AG09309 (cell line): ENCODE results near the gene PITPNC1.
"Not testable (repeated sequence)": the region's sequence is repeated elsewhere in the genome, so short reads cannot be mapped to it uniquely, and the experiment has no call there.

Source experiments
- DNase-seq: peaks from one replicate; pipeline ENCODE4 v3.0.0-alpha.2; 2010; ENCODE audit warnings: low read depth
- H3K4me3 ChIP-seq: 2 replicates; pipeline ENCODE4 v1.5.1; 2011; ENCODE audit warnings: mild to moderate bottlenecking, low read depth, low read length, moderate library complexity; ENCODE audit not compliant: control insufficient read depth
- CTCF ChIP-seq: IDR thresholded peaks from 2 replicates; pipeline ENCODE4 v1.5.1; 2011; ENCODE audit warnings: mild to moderate bottlenecking, low read depth, low read length, inconsistent platforms; ENCODE audit not compliant: insufficient read depth, control insufficient read depth; ENCODE audit errors: missing control alignments

PITPNC1 gene

DNA sequence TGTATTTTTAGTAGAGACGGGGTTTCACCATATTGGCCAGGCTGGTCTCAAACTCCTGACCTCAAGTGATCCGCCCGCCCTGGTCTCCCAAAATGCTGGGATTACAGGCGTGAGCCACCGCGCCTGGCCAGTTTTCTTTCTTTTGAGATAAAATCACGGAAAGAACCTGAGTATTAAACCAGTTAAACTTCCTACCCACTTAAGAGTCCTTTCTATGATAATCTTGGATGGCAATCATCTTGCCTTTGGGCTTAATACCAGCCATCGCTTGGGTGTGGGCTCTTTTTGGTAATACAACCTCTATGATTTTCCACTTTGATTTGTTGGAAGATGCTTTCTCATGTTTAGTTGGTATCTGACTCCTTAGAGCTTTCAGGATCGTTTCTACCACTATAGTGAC lies 24.0 kb downstream of the PITPNC1 start:
- no peak for DNase-seq
- TF ChIP-seq CTCF = no peak
- no peak overlapping the region for H3K4me3 ChIP-seq

DNA sequence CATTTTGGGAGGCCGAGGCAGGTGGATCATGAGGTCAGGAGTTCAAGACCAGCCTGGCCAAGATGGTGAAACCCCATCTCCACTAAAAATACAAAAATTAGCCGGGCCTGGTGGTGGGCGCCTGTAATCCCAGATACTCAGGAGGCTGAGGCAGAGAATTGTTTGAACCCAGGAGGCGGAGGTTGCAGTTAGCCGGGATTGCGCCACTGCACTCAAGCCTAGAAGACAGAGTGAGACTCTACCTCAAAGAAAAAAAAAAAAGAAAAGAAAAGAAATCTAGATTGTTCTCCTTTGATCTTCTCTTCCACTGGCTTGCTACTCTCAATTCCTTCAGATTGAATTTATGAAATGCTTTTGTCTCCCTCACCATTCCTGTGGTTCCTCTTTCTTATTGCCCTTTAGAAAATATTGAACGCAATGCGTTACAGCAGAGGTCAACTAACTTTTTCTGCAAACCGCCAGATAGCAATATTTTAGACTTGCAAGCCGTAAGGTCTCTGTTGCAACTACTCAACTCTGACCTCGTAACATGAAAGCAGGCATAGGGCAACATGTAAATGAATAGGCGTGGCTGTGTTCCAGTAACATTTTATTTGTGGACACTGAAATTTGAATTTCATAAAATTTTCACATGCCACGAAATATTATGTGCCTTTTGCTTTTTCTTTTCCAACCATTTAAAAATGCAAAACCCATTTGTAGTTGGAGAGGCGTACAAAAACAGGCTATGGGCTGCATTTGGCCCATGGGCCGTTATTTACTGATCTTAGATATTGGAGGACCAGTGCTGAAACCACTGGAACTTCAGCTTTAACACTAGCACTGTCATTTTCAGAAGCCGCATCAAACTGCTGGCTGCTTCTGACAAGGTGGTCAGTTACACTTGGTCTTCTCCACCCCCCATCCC lies 24.8 kb downstream of the PITPNC1 start:
- no peak overlapping the region for H3K4me3 ChIP-seq
- no peak for TF ChIP-seq CTCF

DNA sequence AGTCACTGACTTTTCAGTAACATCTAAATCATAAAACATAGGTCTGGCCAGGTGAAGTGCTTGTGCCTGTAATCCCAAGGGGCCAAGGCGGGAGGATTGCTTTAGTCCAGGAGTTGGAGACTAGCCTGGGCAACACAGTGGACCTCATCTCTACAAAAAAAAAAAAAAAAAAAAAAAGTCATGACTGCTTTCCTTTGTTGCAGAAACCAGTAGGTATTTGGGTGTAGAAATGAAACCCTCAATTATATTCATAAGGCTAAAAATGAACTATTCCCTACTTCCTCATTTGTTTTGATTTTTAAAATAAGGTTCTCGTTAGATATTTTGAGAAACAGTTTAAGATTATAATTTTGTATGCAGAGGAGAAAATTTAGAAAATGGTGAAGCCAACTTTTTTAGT lies 26.0 kb downstream of the PITPNC1 start:
- H3K4me3 ChIP-seq = no peak overlapping the region
- TF ChIP-seq CTCF = no peak
- no peak for DNase-seq

More for the DNA sequence above, 24.8 kb downstream of the PITPNC1 start:
- DNase-seq = no peak

DNA sequence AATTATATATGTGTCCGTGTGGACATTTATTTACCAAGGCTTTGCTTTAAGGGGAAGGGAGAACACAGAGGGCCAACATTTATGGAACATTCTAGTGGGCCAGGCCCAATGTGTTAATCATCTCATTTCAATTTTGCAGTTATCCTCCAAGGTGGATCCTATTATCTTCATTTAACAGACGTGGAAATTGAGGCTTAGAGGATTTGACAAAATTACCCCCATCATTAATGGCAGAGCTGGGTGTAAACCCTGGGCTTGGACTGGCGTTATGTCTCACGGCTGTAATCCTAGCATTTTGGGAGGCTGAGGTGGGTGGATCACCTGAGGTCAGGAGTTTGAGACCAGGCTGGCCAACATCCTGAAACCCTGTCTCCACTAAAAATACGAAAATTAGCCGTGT lies 26.4 kb downstream of the PITPNC1 start:
- DNase-seq = no peak
- no peak for TF ChIP-seq CTCF

GRCh38 chr17:67408455-67408830 lies 31.4 kb downstream of the PITPNC1 start:
- not testable (repeated sequence) for DNase-seq, H3K4me3 ChIP-seq

More for the DNA sequence above, 26.4 kb downstream of the PITPNC1 start:
- H3K4me3 ChIP-seq = no peak overlapping the region

GRCh38 chr17:67411397-67411796 lies 34.3 kb downstream of the PITPNC1 start:
- no peak for DNase-seq
- no peak overlapping the region for H3K4me3 ChIP-seq
- TF ChIP-seq CTCF = no peak

DNA sequence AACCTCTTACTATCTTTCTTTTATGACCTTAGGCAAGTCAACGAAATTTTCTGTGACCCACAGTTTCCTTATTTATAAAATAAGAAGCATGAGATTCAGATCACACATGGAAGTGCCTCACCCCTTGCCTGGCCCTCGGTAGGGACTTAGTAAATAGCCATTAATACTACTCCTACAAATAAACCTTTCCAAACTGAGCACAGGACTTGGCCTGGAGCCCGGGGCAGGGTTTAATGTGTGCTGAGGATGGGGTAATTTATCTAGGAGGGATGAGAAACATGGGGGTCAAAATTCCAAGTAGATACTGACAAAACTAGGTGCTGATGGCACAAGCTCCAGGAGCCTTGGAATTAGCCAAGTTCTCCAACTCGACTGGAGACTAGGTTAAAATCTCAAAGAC lies 35.0 kb downstream of the PITPNC1 start:
- no peak for TF ChIP-seq CTCF
- no peak overlapping the region for H3K4me3 ChIP-seq
- no peak for DNase-seq
